WERI-Rb-1 (cell line): ENCODE results near the gene BTBD10.

Experiments used
- DNase-seq: peaks from one replicate; pipeline ENCODE4 v3.0.0-alpha.2; 2020
- H3K27ac ChIP-seq: fragments of 250-450 bp; sonication (Bioruptor Pico); 2 replicates; pipeline ENCODE4 v1.5.1; 2020; ENCODE audit warnings: mild to moderate bottlenecking, moderate library complexity
- H3K27me3 ChIP-seq: fragments of 250-450 bp; sonication (Bioruptor Pico); 2 replicates; pipeline ENCODE4 v1.5.1; 2021; ENCODE audit warnings: mild to moderate bottlenecking, low read depth, moderate library complexity; ENCODE audit not compliant: insufficient read depth, severe bottlenecking
- H3K36me3 ChIP-seq: fragments of 250-450 bp; sonication (Bioruptor Pico); 2 replicates; pipeline ENCODE4 v1.5.1; 2020; ENCODE audit warnings: mild to moderate bottlenecking, moderate library complexity
- H3K4me3 ChIP-seq: 2 replicates; pipeline ENCODE4 v1.5.1; 2011; ENCODE audit warnings: low read depth, mild to moderate bottlenecking, control low read depth, low read length
- H3K9me3 ChIP-seq: fragments of 250-450 bp; sonication (Bioruptor Pico); 2 replicates; pipeline ENCODE4 v1.5.1; 2021; ENCODE audit warnings: mild to moderate bottlenecking, moderate library complexity; ENCODE audit not compliant: severe bottlenecking
- CTCF ChIP-seq: IDR thresholded peaks from 2 replicates; pipeline ENCODE4 v1.5.1; 2011; ENCODE audit warnings: low read depth, mild to moderate bottlenecking, control low read depth, inconsistent platforms, low read length

Gene BTBD10

DNA sequence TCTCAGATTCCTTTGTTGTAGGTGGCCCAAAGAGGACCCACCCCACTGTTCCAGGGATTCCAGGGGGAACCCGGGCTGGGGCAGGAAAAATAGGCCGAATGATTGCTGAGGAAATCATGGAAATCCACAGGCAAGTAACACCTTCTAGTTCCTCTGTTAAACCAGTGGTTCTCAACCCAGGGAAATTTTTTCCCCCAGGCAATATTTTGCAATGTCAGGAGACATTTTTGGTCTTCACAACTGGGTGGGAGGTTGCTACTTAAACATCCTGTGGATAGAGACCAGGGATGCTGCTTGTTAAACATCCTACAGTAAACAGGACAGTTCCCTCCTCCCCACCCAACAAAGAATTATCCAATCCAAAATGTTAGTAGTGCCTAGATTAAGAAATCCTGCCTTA, 84.7 kb downstream of the BTBD10 start:
- DNase-seq, result no peak
- TF ChIP-seq CTCF, result no peak
- Histone ChIP-seq H3K36me3 (peaks cover 4% of the 10 kb centered on the region; the same call in 1 of the 2 replicates), H3K27me3 (no peaks in the 10 kb centered on the region), H3K4me3 (no peak overlapping the region), H3K9me3 (no peaks in the 10 kb centered on the region), H3K27ac (no peak overlapping the region)

GRCh38 chr11:13376838-13377237, 86.2 kb downstream of the BTBD10 start:
- H3K27ac ChIP-seq, result no peak overlapping the region
- DNase-seq, result no peak

GRCh38 chr11:13376402-13376801, 86.6 kb downstream of the BTBD10 start:
- H3K36me3 ChIP-seq, result no peaks in the 10 kb centered on the region; the same call in none of the 2 replicates
- no peaks in the 10 kb centered on the region for H3K9me3 ChIP-seq
- H3K27me3 ChIP-seq, result no peaks in the 10 kb centered on the region
- no peak overlapping the region for H3K4me3 ChIP-seq
- no peak for DNase-seq
- TF ChIP-seq CTCF, result no peak
- no peak overlapping the region for H3K27ac ChIP-seq

More at GRCh38 chr11:13376838-13377237, 86.2 kb downstream of the BTBD10 start:
- no peak overlapping the region for H3K4me3 ChIP-seq
- no peaks in the 10 kb centered on the region for H3K27me3 ChIP-seq
- H3K36me3 ChIP-seq, result no peaks in the 10 kb centered on the region; the same call in none of the 2 replicates
- H3K9me3 ChIP-seq, result no peaks in the 10 kb centered on the region
- TF ChIP-seq CTCF, result no peak

DNA sequence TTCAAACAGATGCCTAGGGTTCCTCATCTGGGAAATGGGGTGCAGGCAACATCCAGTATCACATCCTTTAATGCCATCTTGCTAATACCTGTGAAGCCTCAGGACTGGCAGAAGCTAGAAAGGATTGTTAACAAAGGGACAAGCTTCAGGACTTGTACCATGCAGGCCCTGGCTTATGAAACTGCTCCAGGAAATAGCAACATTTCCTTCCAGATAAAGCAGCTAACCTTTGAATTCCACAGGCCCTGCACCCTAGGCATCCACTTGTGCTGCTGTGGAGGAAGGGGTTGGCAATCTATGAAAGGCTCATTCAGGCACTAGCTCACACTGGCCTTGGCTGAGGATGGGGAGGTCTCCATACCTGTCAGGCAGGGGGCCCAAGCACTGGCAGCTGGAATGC, 87.2 kb downstream of the BTBD10 start:
- Histone ChIP-seq H3K36me3 (no peaks in the 10 kb centered on the region; the same call in none of the 2 replicates), H3K4me3 (no peak overlapping the region), H3K27me3 (no peaks in the 10 kb centered on the region), H3K9me3 (no peaks in the 10 kb centered on the region), H3K27ac (no peak overlapping the region)
- DNase-seq, result no peak
- TF ChIP-seq CTCF, result no peak

DNA sequence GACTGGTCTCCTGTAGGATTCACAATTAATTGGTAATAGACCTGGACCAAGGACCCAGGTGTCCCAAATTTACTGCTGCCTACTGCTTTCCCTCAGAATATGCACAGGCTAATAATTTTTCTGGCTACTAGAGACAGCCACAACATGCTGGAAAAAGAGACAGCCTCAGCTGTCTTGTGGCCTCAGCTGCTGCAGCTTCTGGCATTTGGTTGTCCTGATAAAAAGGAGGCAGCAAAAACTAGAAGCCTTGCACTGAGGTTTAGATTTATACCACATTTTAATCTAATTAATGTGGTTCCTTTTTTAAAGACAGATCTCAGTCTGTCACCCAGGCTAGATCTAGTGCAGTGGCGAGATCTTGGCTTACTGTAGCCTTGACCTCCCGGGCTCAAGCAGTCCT, 89.8 kb downstream of the BTBD10 start:
- peaks cover 5% of the 10 kb centered on the region for H3K36me3 ChIP-seq
- H3K27me3 ChIP-seq, result no peaks in the 10 kb centered on the region

More for the DNA sequence above, 89.8 kb downstream of the BTBD10 start:
- H3K9me3 ChIP-seq, result no peaks in the 10 kb centered on the region
- DNase-seq, result no peak
- H3K27ac ChIP-seq, result no peak overlapping the region
- no peak for TF ChIP-seq CTCF
- H3K4me3 ChIP-seq, result no peak overlapping the region
